HCT116 (cell line): Measurements from ENCODE around the gene URI1. TPM values are rescaled to one million over a fixed set of nuclear protein-coding genes. Genes with fewer than 3 reads are reported as not detected.

ENCODE experiments used
- ATAC-seq: fragments of 200-7000 bp; cut with Tn5 transposase; 2 replicates; pipeline ENCODE4 v1.9.1; 2020; ENCODE audit warnings: mild to moderate bottlenecking, moderate library complexity
- BruUV-seq: library from RNA; stranded (reverse); fragments of 400-500 nt; replicated peaks from 2 replicates; lab custom pipeline; 2021; lab: Mats Ljungman, UMichigan
- CTCF ChIA-PET: fragments of 300-600 bp; sonication (Branson Sonifier 250); formaldehyde crosslinking; loops from one replicate; lab custom pipeline; 2021; ENCODE audit warnings: antibody characterized with exemption; lab: Charles Lee
- POLR2A ChIA-PET: fragments of 300-600, 350-600 bp; sonication (Branson Sonifier 250); formaldehyde crosslinking; loops from one replicate; lab custom pipeline; 2021; ENCODE audit warnings: antibody characterized with exemption; lab: Charles Lee
- RAD21 ChIA-PET, 2 experiments: fragments of 300-600 bp; sonication (Branson Sonifier 250); formaldehyde crosslinking; loops; one replicate each; lab custom pipeline; 2023; ENCODE audit warnings: low total read pairs in 2 of 2; ENCODE audit not compliant: uncharacterized antibody in 2 of 2, unreplicated experiment in 2 of 2, low non-redundant PET in 1 of 2; lab: Charles Lee
- DNase-seq: peaks from one replicate; pipeline ENCODE4 v3.0.0-alpha.2; 2010; ENCODE audit warnings: low read depth, low spot score
- H2AFZ ChIP-seq: fragments of 200-600 bp; shearing (Covaris generic), sonication (generic); 2 replicates; pipeline ENCODE4 v1.6.1; 2017; ENCODE audit warnings: low read depth, mixed run types, mixed read lengths, antibody characterized with exemption, low read length; ENCODE audit not compliant: poor library complexity, severe bottlenecking
- H3K27ac ChIP-seq: 2 replicates; pipeline ENCODE4 v1.5.1; 2012; ENCODE audit warnings: low read depth, low read length
- H3K27me3 ChIP-seq: fragments of 200-600 bp; sonication (generic); 2 replicates; pipeline ENCODE4 v1.6.1; 2016; ENCODE audit warnings: mixed run types, low read length, mixed read lengths; ENCODE audit not compliant: insufficient read depth
- H3K36me3 ChIP-seq, 2 experiments: fragments of 200-500 bp in 1 of 2; fragments of 200-600 bp in 1 of 2; sonication (Bioruptor generic) in 1 of 2; sonication (generic) in 1 of 2; 2 replicates each; pipeline versions ENCODE4 v1.5.1 to v1.6.1; 2014 to 2016; ENCODE audit warnings: low read length in 2 of 2, inconsistent platforms in 1 of 2, mixed read lengths in 1 of 2, mixed run types in 1 of 2; ENCODE audit not compliant: insufficient read depth in 2 of 2, control insufficient read depth in 1 of 2
- H3K4me1 ChIP-seq, 2 experiments: fragments of 200-600 bp in 1 of 2; sonication (generic) in 1 of 2; 2 replicates each; pipeline versions ENCODE4 v1.5.1 to v1.6.1; 2012 to 2017; ENCODE audit warnings: low read length in 2 of 2, inconsistent platforms in 1 of 2, mild to moderate bottlenecking in 1 of 2, mixed read lengths in 1 of 2, mixed run types in 1 of 2, moderate library complexity in 1 of 2; ENCODE audit not compliant: insufficient read depth in 2 of 2, control insufficient read depth in 1 of 2
- H3K4me2 ChIP-seq: fragments of 200-600 bp; sonication (generic); 2 replicates; pipeline ENCODE4 v1.6.1; 2017; ENCODE audit warnings: mixed run types, low read length, mixed read lengths
- H3K4me3 ChIP-seq, 2 experiments: fragments of 200-600 bp in 1 of 2; sonication (generic) in 1 of 2; replicated peaks in 1 of 2; 2 replicates each; pipeline ENCODE4 v1.5.1; 2011 to 2016; ENCODE audit warnings: low read length in 2 of 2, control low read depth in 1 of 2, low read depth in 1 of 2, mild to moderate bottlenecking in 1 of 2, mixed read lengths in 1 of 2, mixed run types in 1 of 2
- H3K79me2 ChIP-seq: fragments of 200-600 bp; sonication (generic); 2 replicates; pipeline ENCODE4 v1.6.1; 2017; ENCODE audit warnings: mild to moderate bottlenecking, mixed run types, low read length, moderate library complexity, mixed read lengths; ENCODE audit not compliant: insufficient read depth
- H3K9ac ChIP-seq: fragments of 200-600 bp; sonication (generic); 2 replicates; pipeline ENCODE4 v1.6.1; 2016; ENCODE audit warnings: low read length, mixed read lengths
- H3K9me2 ChIP-seq: fragments of 200-600 bp; sonication (generic), shearing (Covaris generic); 2 replicates; pipeline ENCODE4 v1.6.1; 2017; ENCODE audit warnings: mixed run types, mild to moderate bottlenecking, moderate library complexity; ENCODE audit not compliant: insufficient read depth
- H3K9me3 ChIP-seq, 2 experiments: fragments of 200-500 bp in 1 of 2; fragments of 200-600 bp in 1 of 2; sonication (Bioruptor generic) in 1 of 2; sonication (generic) in 1 of 2; 2 replicates each; pipeline ENCODE4 v1.6.1; 2014 to 2017; ENCODE audit warnings: low read length in 2 of 2, mixed read lengths in 2 of 2, inconsistent platforms in 1 of 2, low read depth in 1 of 2, mild to moderate bottlenecking in 1 of 2, mixed run types in 1 of 2, moderate library complexity in 1 of 2; ENCODE audit not compliant: control insufficient read depth in 1 of 2, insufficient read depth in 1 of 2
- H4K20me1 ChIP-seq: fragments of 200-600 bp; sonication (generic), shearing (Covaris generic); 2 replicates; pipeline ENCODE4 v1.6.1; 2017; ENCODE audit warnings: mixed run types, mild to moderate bottlenecking, moderate library complexity; ENCODE audit not compliant: insufficient read depth
- CBX3 ChIP-seq: IDR thresholded peaks from 2 replicates; pipeline ENCODE4 v1.6.1; 2012; ENCODE audit warnings: low read depth
- CEBPB ChIP-seq: IDR thresholded peaks from 2 replicates; pipeline ENCODE4 v1.6.1; 2012; ENCODE audit warnings: low read depth
- ELF1 ChIP-seq: IDR thresholded peaks from 2 replicates; pipeline ENCODE4 v1.6.1; 2012; ENCODE audit warnings: low read depth, borderline replicate concordance
- EZH2 ChIP-seq: fragments of 200-600 bp; sonication (generic); IDR thresholded peaks from 2 replicates; pipeline ENCODE4 v1.6.1; 2017; ENCODE audit warnings: antibody characterized with exemption, mixed run types
- EZH2phosphoT487 ChIP-seq: fragments of 200-600 bp; IDR thresholded peaks from 2 replicates; pipeline ENCODE4 v1.6.1; 2018; ENCODE audit warnings: antibody characterized with exemption, borderline replicate concordance
- POLR2A ChIP-seq: IDR thresholded peaks from 2 replicates; pipeline ENCODE4 v1.7.0; 2011; ENCODE audit warnings: borderline replicate concordance; ENCODE audit not compliant: insufficient read depth, insufficient read length; ENCODE audit errors: extremely low read depth
- POLR2AphosphoS5 ChIP-seq: IDR thresholded peaks from 2 replicates; pipeline ENCODE4 v1.6.1; 2011; ENCODE audit warnings: mild to moderate bottlenecking, low read depth, low read length, moderate library complexity
- REST ChIP-seq: IDR thresholded peaks from 2 replicates; pipeline ENCODE4 v1.6.1; 2012; ENCODE audit warnings: low read depth
- SP1 ChIP-seq: IDR thresholded peaks from 2 replicates; pipeline ENCODE4 v1.6.1; 2012; ENCODE audit warnings: low read depth
- SRF ChIP-seq: IDR thresholded peaks from 2 replicates; pipeline ENCODE4 v1.6.1; 2012; ENCODE audit warnings: low read depth
- YY1 ChIP-seq: IDR thresholded peaks from 2 replicates; pipeline ENCODE4 v1.6.1; 2011; ENCODE audit warnings: low read length, low read depth, moderate library complexity, mild to moderate bottlenecking; ENCODE audit not compliant: insufficient replicate concordance; ENCODE audit errors: extremely low read depth
- ZBTB33 ChIP-seq: IDR thresholded peaks from 2 replicates; pipeline ENCODE4 v1.6.1; 2011; ENCODE audit warnings: mild to moderate bottlenecking, low read length, moderate library complexity; ENCODE audit not compliant: insufficient replicate concordance; ENCODE audit errors: extremely low read depth
- ZNF274 ChIP-seq: fragments of 200-500 bp; sonication (Bioruptor generic); IDR thresholded peaks from 2 replicates; pipeline ENCODE4 v1.6.1; 2014; ENCODE audit warnings: mild to moderate bottlenecking, low read depth, low read length, inconsistent platforms
- intact Hi-C: fragments of 100-400 bp; cut with micrococcal nuclease; formaldehyde crosslinking; loops from 2 replicates; pipeline ENCODE4 v1.10.0; 2022
- total RNA-seq: library from RNA; stranded (reverse); gene quantifications from one replicate; pipeline ENCODE4 v1.2.1, GENCODE V29; 2021; ENCODE audit not compliant: unreplicated experiment

Gene URI1
- total RNA-seq, 1 experiment from 2014 or later, result 51.4 TPM

GRCh38 chr19:30000862-30001261, 58.8 kb downstream of the URI1 start:
- Histone ChIP-seq H3K27ac (no peak overlapping the region), H3K4me1 (no peaks in the 10 kb centered on the region), H3K9me3 (peaks cover 0 to 3% of the 10 kb centered on the region in 2 experiments; a peak in 1 of 4 replicates), H2AFZ (no peak overlapping the region), H4K20me1 (peaks cover 10% of the 10 kb centered on the region; the same call in 1 of the 2 replicates), H3K4me2 (no peak overlapping the region), H3K4me3 (no peak overlapping the region), H3K79me2 (peaks cover 97% of the 10 kb centered on the region), H3K36me3 (no peaks in the 10 kb centered on the region; a peak in 1 of 4 replicates)
- ATAC-seq, result no peak
- DNase-seq, result no peak
- RAD21 ChIA-PET, result no interaction called here
- intact Hi-C loops, result no loop called here
- CTCF ChIA-PET, result no interaction called here
- POLR2A ChIA-PET, result no interaction called here
- BruUV-seq, result no TSS peak
- TF ChIP-seq CEBPB, result no peak
- TF ChIP-seq EZH2, result no peak
- TF ChIP-seq EZH2phosphoT487, result no peak
- no peak for TF ChIP-seq POLR2A
- TF ChIP-seq REST, result no peak
- no peak for TF ChIP-seq SRF
- TF ChIP-seq, all 23 proteins: peak for 0
- Histone ChIP-seq H3K9ac (no peak overlapping the region), H3K27me3 (no peaks in the 10 kb centered on the region), H3K9me2 (no peaks in the 10 kb centered on the region)

- peaks cover 10% of the 10 kb centered on the region; the same call in 1 of the 2 replicates for H4K20me1 ChIP-seq
- no peak for DNase-seq
- ChIA-PET CTCF (no interaction called here), RAD21 (no interaction called here), POLR2A (no interaction called here)
- H2AFZ ChIP-seq, result no peak overlapping the region
- no peaks in the 10 kb centered on the region for H3K9me2 ChIP-seq
- H3K9ac ChIP-seq, result no peak overlapping the region
- H3K4me1 ChIP-seq, result no peaks in the 10 kb centered on the region
- no TSS peak for BruUV-seq
- peaks cover 0 to 3% of the 10 kb centered on the region in 2 experiments; a peak in 2 of 4 replicates for H3K36me3 ChIP-seq
- peaks cover 0 to under 1% of the 10 kb centered on the region in 2 experiments; a peak in 1 of 4 replicates for H3K9me3 ChIP-seq
- no peak overlapping the region for H3K4me3 ChIP-seq
- intact Hi-C loops, result no loop called here
- ATAC-seq, result no peak
- H3K79me2 ChIP-seq, result peaks cover 97% of the 10 kb centered on the region
- H3K27ac ChIP-seq, result no peak overlapping the region
- H3K4me2 ChIP-seq, result no peak overlapping the region
- H3K27me3 ChIP-seq, result no peaks in the 10 kb centered on the region
- TF ChIP-seq YY1 (no peak), ZBTB33 (no peak), POLR2AphosphoS5 (no peak), ZNF274 (no peak), EZH2phosphoT487 (no peak), SP1 (no peak), ELF1 (no peak), CBX3 (no peak)
These were observed 59.3 kb downstream of the URI1 start for GRCh38 chr19:30001301-30001700.
